Measurements from ENCODE around the gene PKNOX2. TPM values are rescaled to one million over a fixed set of nuclear protein-coding genes. Genes with fewer than 3 reads are reported as not detected.

The PKNOX2 gene
- total RNA-seq, 1 donor from 2014 or later: not detected

DNA sequence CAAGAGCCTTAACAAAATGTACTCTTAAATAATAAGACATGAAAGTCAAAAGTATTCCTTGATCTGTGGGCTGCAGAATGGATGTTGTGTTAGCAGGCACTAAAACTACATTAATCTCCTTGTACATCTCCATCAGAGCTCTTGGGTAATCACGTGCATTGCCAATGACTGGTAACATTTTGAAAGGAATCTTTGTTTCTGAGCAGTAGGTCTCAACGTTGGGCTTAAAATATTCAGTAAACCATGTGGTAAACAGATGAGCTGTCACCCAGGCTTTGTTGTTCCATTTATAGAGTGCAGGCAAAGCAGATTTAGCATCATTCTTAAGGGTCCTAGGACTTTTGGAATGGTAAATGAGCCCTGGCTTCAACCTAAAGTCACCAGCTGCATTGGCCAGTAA is 152.9 kb downstream of the PKNOX2 start:
- no peak for DNase-seq

DNA sequence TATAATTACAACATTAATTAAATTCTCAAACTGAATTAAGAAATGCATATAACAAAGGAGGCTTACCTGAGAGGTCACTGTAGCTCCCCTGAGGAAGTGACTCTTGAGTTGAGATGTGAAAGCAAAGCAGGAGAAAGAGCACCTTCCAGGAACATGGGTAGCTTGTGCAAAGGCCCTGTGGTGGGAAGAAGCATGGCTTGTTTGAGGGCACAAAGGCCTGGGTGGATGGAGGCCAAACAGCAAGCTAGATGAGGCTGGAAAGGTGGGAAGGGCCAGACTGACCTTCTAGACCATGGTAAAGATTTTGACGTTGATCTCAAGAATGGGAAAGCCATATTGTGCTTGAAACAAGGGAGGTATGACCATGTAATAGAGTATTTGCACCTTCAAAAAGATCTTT is 155.1 kb downstream of the PKNOX2 start:
- no peak for DNase-seq

DNA sequence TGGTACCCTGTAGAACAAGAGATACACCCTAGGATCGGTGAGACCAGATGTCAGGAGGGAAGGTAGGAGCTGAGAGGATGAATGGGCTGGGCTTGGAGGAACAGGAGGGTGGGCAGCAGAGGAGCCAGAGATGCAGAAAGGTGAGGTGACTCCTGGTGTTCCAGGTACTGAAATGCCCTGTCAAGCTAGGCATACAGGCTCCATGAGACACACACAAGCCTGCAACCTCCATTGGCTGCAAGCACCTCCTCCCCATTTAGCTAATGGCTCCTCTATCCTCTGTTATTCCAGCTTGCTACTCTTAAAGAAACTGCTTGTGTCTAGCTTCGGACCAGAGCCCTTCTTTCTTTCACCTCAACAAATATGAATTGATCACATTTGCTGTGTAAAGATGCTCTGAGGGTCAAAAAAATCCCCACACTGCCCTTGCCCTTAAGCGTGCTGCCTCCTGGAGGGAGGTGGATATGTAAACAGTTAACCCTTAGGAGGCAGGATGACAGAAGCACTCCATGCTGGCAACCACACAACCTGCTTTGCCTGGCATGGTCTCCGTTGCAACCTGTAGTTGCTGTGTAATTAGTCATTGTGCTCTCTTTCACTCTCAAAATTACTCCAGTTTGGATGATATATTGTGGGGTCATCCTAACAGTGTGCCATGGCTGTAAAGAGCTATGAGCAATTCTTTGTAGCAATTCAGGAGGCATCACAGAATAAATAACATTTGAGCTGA is 156.0 kb downstream of the PKNOX2 start:
- DNase-seq: no peak

GRCh38 chr11:125322289-125322688 is 157.7 kb downstream of the PKNOX2 start:
- no peak for DNase-seq

DNA sequence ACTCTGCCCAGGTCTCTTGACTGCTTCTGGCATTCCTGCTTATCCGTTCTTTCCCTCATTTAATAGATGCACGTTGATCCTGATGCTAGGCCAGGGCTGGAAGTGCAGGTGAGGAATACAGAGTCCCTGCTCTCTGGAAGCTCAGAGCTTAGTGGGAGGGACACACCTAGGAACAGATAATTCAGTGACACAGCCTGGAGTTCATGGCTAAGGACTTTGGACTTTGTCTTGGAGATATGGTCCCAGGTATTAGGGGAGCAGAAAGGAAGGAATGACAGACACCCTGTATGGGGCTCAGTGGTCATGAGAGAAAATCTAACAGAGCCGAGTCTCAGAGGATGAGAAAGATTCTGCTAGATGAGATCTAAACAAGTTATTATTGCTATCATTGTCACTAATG is 160.6 kb downstream of the PKNOX2 start:
- no peak for DNase-seq

- DNase-seq: no peak
Measured at GRCh38 chr11:125326126-125326525, 161.6 kb downstream of the PKNOX2 start.

- DNase-seq: no peak
Measured at GRCh38 chr11:125327518-125328224, 163.1 kb downstream of the PKNOX2 start.

- DNase-seq: no peak
Measured at GRCh38 chr11:125328225-125328580, 163.7 kb downstream of the PKNOX2 start.

DNA sequence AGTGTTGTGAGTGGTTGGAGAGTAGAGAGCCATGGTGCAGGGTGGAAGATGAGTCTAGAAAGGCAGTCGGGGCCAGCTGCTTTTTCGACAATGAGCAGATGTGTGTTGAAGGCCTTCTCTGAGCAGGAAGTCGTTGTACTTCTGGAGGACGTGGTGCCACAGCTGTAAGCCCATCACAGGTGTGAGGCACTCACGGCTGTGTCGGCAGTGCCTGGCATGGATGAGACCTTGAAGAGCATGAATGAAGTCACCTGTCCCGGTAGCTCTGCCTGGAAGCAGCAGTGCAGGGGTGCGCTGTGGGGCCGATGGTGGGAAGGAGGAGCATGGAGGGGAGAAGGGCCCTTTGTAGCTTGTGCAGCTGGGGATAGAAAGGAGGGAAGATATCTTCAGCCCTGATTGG is 165.2 kb downstream of the PKNOX2 start:
- DNase-seq: no peak

- DNase-seq: no peak
Measured at GRCh38 chr11:125330462-125331325, 166.1 kb downstream of the PKNOX2 start.

- DNase-seq: no peak
Measured at GRCh38 chr11:125331357-125332035, 166.9 kb downstream of the PKNOX2 start.

DNA sequence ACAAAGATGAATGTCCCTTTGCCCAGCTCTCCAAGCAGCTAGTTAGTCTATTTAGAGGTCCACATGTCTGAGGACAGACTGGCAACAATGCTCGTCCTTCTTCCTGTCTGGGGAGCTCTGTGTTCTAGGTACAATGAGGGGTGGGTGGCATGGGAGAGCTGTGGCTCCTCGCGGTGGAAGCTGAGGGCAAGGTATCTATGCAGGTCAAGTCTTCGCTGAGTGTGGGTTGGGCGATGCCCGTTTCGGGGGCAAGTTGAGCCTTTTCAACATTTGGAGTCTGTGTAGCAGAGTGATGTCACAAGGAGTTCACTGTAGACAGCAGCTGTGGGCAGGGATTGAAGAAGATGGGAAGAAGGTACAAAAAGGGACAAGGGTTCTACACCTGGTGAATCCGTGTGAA is 168.3 kb downstream of the PKNOX2 start:
- no peak for DNase-seq

GRCh38 chr11:125333354-125334073 is 169.0 kb downstream of the PKNOX2 start:
- DNase-seq: no peak

GRCh38 chr11:125335106-125335505 is 170.6 kb downstream of the PKNOX2 start:
- DNase-seq: no peak

GRCh38 chr11:125337836-125338834 is 173.6 kb downstream of the PKNOX2 start:
- no peak for DNase-seq

DNA sequence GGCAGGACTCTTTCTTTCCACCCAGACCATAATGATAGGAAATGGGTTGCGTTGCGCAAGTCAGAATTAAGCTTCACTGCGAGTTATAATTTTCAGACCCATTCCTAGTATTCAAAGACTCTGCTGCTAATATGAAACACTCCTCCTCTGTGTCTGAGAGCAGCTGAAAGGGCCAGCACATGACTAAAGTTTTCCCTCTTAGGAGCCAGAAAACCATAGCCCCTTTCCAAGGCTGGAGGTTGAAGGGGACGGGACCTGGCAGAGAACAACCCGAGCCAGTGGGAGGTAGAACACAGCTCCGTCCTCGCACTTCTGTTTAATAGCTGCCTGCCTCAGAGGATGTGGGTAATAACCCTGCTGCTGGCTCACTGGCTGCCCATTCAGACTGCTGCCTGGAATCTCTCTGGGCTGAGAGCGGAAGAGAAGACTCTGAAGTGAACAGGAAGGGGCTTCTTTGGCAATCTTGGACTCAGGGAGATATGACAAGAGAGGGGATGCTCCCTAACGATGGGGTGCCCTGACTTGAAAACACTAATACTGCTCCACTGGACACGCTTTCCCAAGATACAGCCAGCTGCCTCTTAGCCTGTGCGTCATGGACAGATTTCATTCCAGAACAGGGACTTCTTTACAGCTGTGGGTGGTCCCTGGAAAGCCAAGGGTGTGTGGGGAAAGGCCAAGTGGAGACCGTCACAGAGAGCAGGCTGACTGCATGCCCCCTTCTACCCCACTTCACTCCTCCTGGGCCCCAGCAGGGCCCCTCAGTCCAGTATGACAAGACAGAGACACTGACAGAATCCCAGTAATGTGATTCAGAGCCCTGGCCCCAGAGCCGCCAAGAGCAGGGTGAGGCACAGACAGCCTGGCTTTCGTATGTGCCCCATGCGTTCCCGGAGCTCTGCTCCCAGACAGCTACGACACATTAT is 174.6 kb downstream of the PKNOX2 start:
- DNase-seq: no peak

- no peak for DNase-seq
Measured at GRCh38 chr11:125341676-125342075, 177.1 kb downstream of the PKNOX2 start.

DNA sequence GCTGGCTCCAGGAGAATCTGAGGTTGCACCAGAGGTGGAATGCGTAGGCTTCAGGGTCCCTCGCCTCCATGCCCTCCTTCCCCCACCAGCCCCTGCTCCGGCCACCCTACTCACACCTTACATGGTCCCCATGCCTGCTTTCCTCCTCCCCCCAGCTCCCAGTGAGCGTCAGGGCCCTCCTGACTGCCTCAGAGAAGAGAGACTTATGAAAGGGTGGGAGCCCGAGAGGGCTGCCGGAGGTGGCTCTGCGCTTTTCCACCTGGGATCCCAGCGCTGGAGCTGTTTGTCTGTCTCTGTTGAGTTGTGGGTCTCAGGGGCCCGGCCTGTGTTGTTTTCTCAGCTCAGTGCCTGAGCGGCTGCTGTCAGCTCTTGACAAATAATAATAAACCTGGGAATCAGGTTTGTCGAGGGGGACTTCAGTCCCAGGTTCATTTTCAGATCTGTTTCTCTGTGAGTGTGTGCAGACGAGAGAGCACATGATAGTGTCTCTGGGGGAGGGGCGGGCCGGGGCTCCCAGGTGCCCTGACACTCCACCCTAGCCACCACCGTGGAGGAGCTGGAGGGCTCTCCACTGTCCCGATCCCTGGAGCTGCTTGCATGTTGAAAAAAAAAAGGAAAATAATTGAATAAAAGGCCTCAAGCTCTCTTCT is 177.9 kb downstream of the PKNOX2 start:
- DNase-seq: no peak

GRCh38 chr11:125343086-125343717 is 178.7 kb downstream of the PKNOX2 start:
- no peak for DNase-seq
